B cell (primary cell): ENCODE results near the gene KLF11. TPM values are rescaled to one million over a fixed set of nuclear protein-coding genes. Genes with fewer than 3 reads are reported as not detected.

Experiments
- ATAC-seq: fragments of 200-7000 bp; cut with Tn5 transposase; one replicate; pipeline ENCODE4 v1.10.0; 2021; ENCODE audit warnings: low read depth, mild to moderate bottlenecking, moderate number of reproducible peaks, moderate library complexity
- CTCF ChIA-PET: fragments of 350-600 bp; sonication (Branson Sonifier 250); formaldehyde crosslinking; loops from one replicate; lab custom pipeline; 2021; ENCODE audit warnings: antibody characterized with exemption, inconsistent platforms; lab: Charles Lee
- POLR2A ChIA-PET: fragments of 350-600 bp; sonication (Branson Sonifier 250); formaldehyde crosslinking; loops from one replicate; lab custom pipeline; 2021; ENCODE audit warnings: antibody characterized with exemption; lab: Charles Lee
- DNase-seq: peaks from one replicate; pipeline ENCODE4 v3.0.0; 2013
- H2AFZ ChIP-seq: 2 replicates; pipeline ENCODE4 v1.6.1; 2012; ENCODE audit warnings: mild to moderate bottlenecking, low read depth, low read length; ENCODE audit not compliant: insufficient read depth, poor library complexity, severe bottlenecking
- H3K27ac ChIP-seq, 2 donors: 1 replicate in 1 of 2; 2 replicates in 1 of 2; pipeline ENCODE4 v1.5.1; 2012 to 2013; ENCODE audit warnings: low read length in 2 of 2, mild to moderate bottlenecking in 2 of 2, moderate library complexity in 1 of 2
- H3K27me3 ChIP-seq, 4 experiments: fragments of 200-600 bp in 1 of 4; sonication (generic) in 1 of 4; replicated peaks in 1 of 4; 1 replicate in 2 of 4; 2 replicates in 2 of 4; pipeline versions ENCODE4 v1.6.1 to v1.7.0; 2013 to 2016; ENCODE audit warnings: low read length in 3 of 4, mild to moderate bottlenecking in 2 of 4, mixed read lengths in 1 of 4, moderate library complexity in 1 of 4; ENCODE audit not compliant: insufficient read depth in 4 of 4, control insufficient read depth in 3 of 4; ENCODE audit errors: control extremely low read depth in 1 of 4
- H3K36me3 ChIP-seq, 2 experiments: replicated peaks in 1 of 2; 1 replicate in 1 of 2; 2 replicates in 1 of 2; pipeline versions ENCODE4 v1.6.1 to v1.7.1; 2013; ENCODE audit warnings: low read length in 1 of 2; ENCODE audit not compliant: insufficient read depth in 2 of 2, control insufficient read depth in 1 of 2; ENCODE audit errors: control extremely low read depth in 1 of 2, extremely low read depth in 1 of 2
- H3K4me1 ChIP-seq, 2 donors: fragments of 200-600 bp in 1 of 2; sonication (generic) in 1 of 2; 1 replicate in 1 of 2; 2 replicates in 1 of 2; pipeline versions ENCODE4 v1.5.1 to v1.6.1; 2013 to 2017; ENCODE audit warnings: low read length in 2 of 2; ENCODE audit not compliant: control insufficient read depth in 2 of 2, insufficient read depth in 2 of 2
- H3K4me2 ChIP-seq: replicated peaks from 2 replicates; pipeline ENCODE3; 2012; ENCODE audit warnings: mild to moderate bottlenecking, low read depth, low read length; ENCODE audit not compliant: poor library complexity, severe bottlenecking
- H3K4me3 ChIP-seq, 5 experiments: fragments of 200-600 bp in 1 of 5; sonication (generic) in 1 of 5; 1 replicate in 3 of 5; 2 replicates in 2 of 5; pipeline versions ENCODE4 v1.5.1 to v1.7.0; 2011 to 2016; ENCODE audit warnings: low read length in 4 of 5, mild to moderate bottlenecking in 4 of 5, low read depth in 2 of 5, control low read depth in 1 of 5, moderate library complexity in 1 of 5; ENCODE audit not compliant: insufficient read depth in 1 of 5; ENCODE audit errors: control extremely low read depth in 1 of 5, extremely low read depth in 1 of 5
- H3K79me2 ChIP-seq: fragments of 200-600 bp; sonication (generic); one replicate; pipeline ENCODE4 v1.6.0; 2016; ENCODE audit warnings: low read length; ENCODE audit not compliant: control insufficient read depth, insufficient read depth
- H3K9ac ChIP-seq: fragments of 200-600 bp; sonication (generic); 2 replicates; pipeline ENCODE4 v1.6.1; 2017; ENCODE audit warnings: mild to moderate bottlenecking, low read length, moderate library complexity
- H3K9me3 ChIP-seq, 3 donors: one replicate each; pipeline versions ENCODE4 v1.6.1 to v1.7.1; 2013; ENCODE audit warnings: low read length in 2 of 3; ENCODE audit not compliant: control insufficient read depth in 2 of 3, insufficient read depth in 1 of 3; ENCODE audit errors: control extremely low read depth in 1 of 3
- H4K20me1 ChIP-seq: 2 replicates; pipeline ENCODE4 v1.6.0; 2012; ENCODE audit warnings: mild to moderate bottlenecking, low read length; ENCODE audit not compliant: insufficient read depth, control insufficient read depth, poor library complexity, severe bottlenecking
- H3K27ac Mint-ChIP-seq: one replicate; pipeline ENCODE4 v1.8.0; 2021; ENCODE audit warnings: mixed read lengths
- H3K27me3 Mint-ChIP-seq: one replicate; pipeline ENCODE4 v1.8.0; 2021; ENCODE audit warnings: mixed read lengths
- H3K4me1 Mint-ChIP-seq: one replicate; pipeline ENCODE4 v1.8.0; 2021; ENCODE audit warnings: mixed read lengths
- H3K4me3 Mint-ChIP-seq: one replicate; pipeline ENCODE4 v1.8.0; 2021; ENCODE audit warnings: mixed read lengths
- H3K9me3 Mint-ChIP-seq: one replicate; pipeline ENCODE4 v1.8.0; 2022; ENCODE audit warnings: mixed read lengths; ENCODE audit not compliant: insufficient read depth
- CTCF ChIP-seq: fragments of 200-600 bp; IDR thresholded peaks from one replicate; pipeline ENCODE4 v1.8.0; 2022; ENCODE audit warnings: antibody characterized with exemption, mild to moderate bottlenecking
- EZH2 ChIP-seq: IDR thresholded peaks from 2 replicates; pipeline ENCODE4 v1.6.1; 2012; ENCODE audit warnings: borderline replicate concordance, low read depth, mild to moderate bottlenecking, moderate library complexity, low read length; ENCODE audit not compliant: insufficient read depth, poor library complexity, severe bottlenecking
- WGBS: methylation state at CpG from one replicate; pipeline ENCODE4 v1.1.5; 2013; ENCODE audit warnings: missing lambda C conversion rate; ENCODE audit not compliant: insufficient coverage; 5-methylcytosine and 5-hydroxymethylcytosine counted together
- intact Hi-C: fragments of 100-400 bp; cut with micrococcal nuclease; formaldehyde crosslinking; loops from one replicate; pipeline ENCODE4 v1.10.0; 2022
- polyA plus RNA-seq: library from polyadenylated mRNA; depleted of rRNA; stranded (reverse); fragments of >200 nt; gene quantifications from 2 replicates; pipeline ENCODE4 v1.2.3, GENCODE V29; 2012
- total RNA-seq, 2 donors: library from RNA; stranded (reverse); fragments of 120-200 nt in 1 of 2; gene quantifications; 1 replicate in 1 of 2; 2 replicates in 1 of 2; pipeline versions ENCODE4 v1.2.3 to v1.2.4, GENCODE V29; 2013 to 2022

Gene KLF11
- total and polyA plus RNA-seq, 2 donors (not counting 1 experiment from before 2014, with no cell fraction given), result 20.8 to 48.4 TPM

GRCh38 chr2:10075101-10075500 is 31.8 kb downstream of the KLF11 start:
- Histone ChIP-seq H2AFZ (no peak overlapping the region), H3K4me1 (peaks cover 13 to 16% of the 10 kb centered on the region in 2 donors), H3K79me2 (no peaks in the 10 kb centered on the region), H3K4me3 (no peak overlapping the region), H3K9me3 (peaks cover 0 to 4% (median 0%) of the 10 kb centered on the region in 3 donors), H4K20me1 (no peaks in the 10 kb centered on the region), H3K36me3 (no peaks in the 10 kb centered on the region), H3K4me2 (no peak overlapping the region), H3K9ac (no peak overlapping the region), H3K27me3 (peaks cover 0 to 51% (median 36%) of the 10 kb centered on the region in 4 experiments), H3K27ac (no peak overlapping the region)
- no peaks in the 10 kb centered on the region for H3K9me3 Mint-ChIP-seq
- peaks cover 58% of the 10 kb centered on the region for H3K27me3 Mint-ChIP-seq
- intact Hi-C loops, result no loop called here
- peaks cover 11% of the 10 kb centered on the region for H3K4me1 Mint-ChIP-seq
- no peak overlapping the region for H3K4me3 Mint-ChIP-seq
- DNase-seq (no peak), ATAC-seq (no peak)
- POLR2A ChIA-PET, result no interaction called here
- TF ChIP-seq CTCF, result no peak
- no peak for TF ChIP-seq EZH2
- CTCF ChIA-PET, result interaction anchor here (0.7 to 13.0 kb wide), 9 partner anchors 9 to 361 kb away, joined by 3 to 220 read pairs (median 24); partner anchors contain the start of gene RRM2
- no peak overlapping the region for H3K27ac Mint-ChIP-seq
- WGBS, result 92% methylated on average over 13 of the region's 13 CpGs

- Histone ChIP-seq H4K20me1 (no peaks in the 10 kb centered on the region), H3K9ac (no peak overlapping the region), H3K4me3 (no peak overlapping the region), H3K27me3 (peaks cover 0 to 55% (median 38%) of the 10 kb centered on the region in 4 experiments), H3K9me3 (peaks cover 0 to 4% (median 0%) of the 10 kb centered on the region in 3 donors), H3K36me3 (no peaks in the 10 kb centered on the region), H3K4me1 (peaks cover 17 to 21% of the 10 kb centered on the region in 2 donors), H3K27ac (no peak overlapping the region), H3K4me2 (no peak overlapping the region), H2AFZ (no peak overlapping the region), H3K79me2 (no peaks in the 10 kb centered on the region)
- 62% methylated on average over 6 of the region's 9 CpGs for WGBS
- ChIA-PET CTCF (interaction anchor here (2.2 to 13.0 kb wide), 4 partner anchors 10 to 360 kb away, joined by 6 to 220 read pairs (median 88); partner anchors contain the start of gene RRM2), POLR2A (no interaction called here)
- Mint-ChIP-seq H3K4me1 (peaks cover 11% of the 10 kb centered on the region), H3K4me3 (no peak overlapping the region), H3K9me3 (no peaks in the 10 kb centered on the region), H3K27ac (no peak overlapping the region), H3K27me3 (peaks cover 59% of the 10 kb centered on the region)
- DNase-seq (no peak), ATAC-seq (no peak)
- TF ChIP-seq CTCF (no peak), EZH2 (no peak)
- intact Hi-C loops, result no loop called here
These were observed 32.3 kb downstream of the KLF11 start for GRCh38 chr2:10075571-10076209.
